Adrenal gland (tissue), 12 donors: ENCODE results near the gene THTPA. TPM values are rescaled to one million over a fixed set of nuclear protein-coding genes. Genes with fewer than 3 reads are reported as not detected.

Experiments used
- DNase-seq, 7 donors: peaks; one replicate each; pipeline ENCODE4 v3.0.0-alpha.2; 2019 to 2020
- H3K27ac ChIP-seq, 5 donors: fragments of 200-600 bp; sonication (generic) in 4 of 5; 1 replicate in 3 of 5; 2 replicates in 2 of 5; pipeline versions ENCODE4 v1.5.1 to v1.8.0; 2016 to 2020; ENCODE audit warnings: mild to moderate bottlenecking in 1 of 5
- H3K27me3 ChIP-seq: fragments of 200-600 bp; 2 replicates; pipeline ENCODE4 v1.8.0; 2021
- H3K36me3 ChIP-seq, 2 donors: fragments of 200-600 bp; replicated peaks in 1 of 2; 1 replicate in 1 of 2; 2 replicates in 1 of 2; pipeline versions ENCODE4 v1.5.1 to v1.8.0; 2018 to 2022
- H3K4me1 ChIP-seq, 2 donors: fragments of 200-600 bp; replicated peaks in 1 of 2; 1 replicate in 1 of 2; 2 replicates in 1 of 2; pipeline versions ENCODE4 v1.5.1 to v1.8.0; 2018 to 2021
- H3K4me3 ChIP-seq, 4 donors: fragments of 200-600 bp; sonication (generic) in 3 of 4; one replicate each; pipeline ENCODE4 v1.5.1; 2016 to 2018
- H3K9me3 ChIP-seq, 3 donors: fragments of 200-600 bp; sonication (generic) in 1 of 3; replicated peaks in 1 of 3; 1 replicate in 2 of 3; 2 replicates in 1 of 3; pipeline versions ENCODE4 v1.5.1 to v1.8.0; 2016 to 2021
- CTCF ChIP-seq, 6 experiments: fragments of 450-650 bp in 4 of 6; fragments of 200-600 bp in 2 of 6; sonication (generic) in 1 of 6; IDR thresholded peaks; 1 replicate in 5 of 6; 2 replicates in 1 of 6; pipeline versions ENCODE4 v1.5.1 to v1.8.0; 2016 to 2021; ENCODE audit warnings: antibody characterized with exemption in 6 of 6, mild to moderate bottlenecking in 2 of 6, moderate library complexity in 1 of 6
- POLR2A ChIP-seq, 2 donors: fragments of 450-650 bp; IDR thresholded peaks; one replicate each; pipeline ENCODE4 v1.6.1; 2017; ENCODE audit warnings: antibody characterized with exemption in 2 of 2, mild to moderate bottlenecking in 2 of 2, moderate library complexity in 1 of 2
- WGBS, 4 donors: extraction: QIAGEN DNeasy Blood & Tissue Kit in 2 of 4; methylation state at CpG; one replicate each; pipeline versions ENCODE4 v1.1.5 to v1.1.7; 2013 to 2017; 5-methylcytosine and 5-hydroxymethylcytosine counted together
- intact Hi-C, 2 donors: fragments of 100-400 bp; cut with DNase I; formaldehyde crosslinking; loops; one replicate each; pipeline versions ENCODE4 v1.14.1 to v1.15.0; 2022 to 2023
- polyA plus RNA-seq, 3 donors: library from polyadenylated mRNA; stranded (reverse); fragments of 200-250 nt in 2 of 3; fragments of 350-450 nt in 1 of 3; fragmentation: Illumina TruSeq in 1 of 3; extraction: RNeasy Lipid Tissue Mini Kit (QIAGEN cat#74804) in 1 of 3; gene quantifications; one replicate each; pipeline ENCODE4 v1.2.3, GENCODE V29; 2013 to 2014
- total RNA-seq, 9 donors: library from RNA; depleted of rRNA in 4 of 9; stranded (reverse); fragments of >200 nt in 4 of 9; fragments of 120-200 nt in 1 of 9; fragmentation: NEBNext Ultra II Directional in 1 of 9; extraction: Animal tissue kit (Norgen Biotek cat#: 25700) in 1 of 9; gene quantifications; one replicate each; pipeline versions ENCODE4 v1.1.0 to v1.2.4, GENCODE V29; 2013 to 2023
- donor health status: healthy with polysubstance abuse.
- donor health status: Bipolar disorder and iron deficiency.
- donor health status: DM: yes; HTN: yes; CAD: no.
- donor health status: DM: no; HTN: no; CAD: no.
- donor health status: DM: no; HTN: no; CAD: no.
- donor health status: DM: yes; HTN: yes; CAD: no.

Gene THTPA
- total and polyA plus RNA-seq, 12 donors = 11.2 to 41.7 (median 27.2) TPM

DNA sequence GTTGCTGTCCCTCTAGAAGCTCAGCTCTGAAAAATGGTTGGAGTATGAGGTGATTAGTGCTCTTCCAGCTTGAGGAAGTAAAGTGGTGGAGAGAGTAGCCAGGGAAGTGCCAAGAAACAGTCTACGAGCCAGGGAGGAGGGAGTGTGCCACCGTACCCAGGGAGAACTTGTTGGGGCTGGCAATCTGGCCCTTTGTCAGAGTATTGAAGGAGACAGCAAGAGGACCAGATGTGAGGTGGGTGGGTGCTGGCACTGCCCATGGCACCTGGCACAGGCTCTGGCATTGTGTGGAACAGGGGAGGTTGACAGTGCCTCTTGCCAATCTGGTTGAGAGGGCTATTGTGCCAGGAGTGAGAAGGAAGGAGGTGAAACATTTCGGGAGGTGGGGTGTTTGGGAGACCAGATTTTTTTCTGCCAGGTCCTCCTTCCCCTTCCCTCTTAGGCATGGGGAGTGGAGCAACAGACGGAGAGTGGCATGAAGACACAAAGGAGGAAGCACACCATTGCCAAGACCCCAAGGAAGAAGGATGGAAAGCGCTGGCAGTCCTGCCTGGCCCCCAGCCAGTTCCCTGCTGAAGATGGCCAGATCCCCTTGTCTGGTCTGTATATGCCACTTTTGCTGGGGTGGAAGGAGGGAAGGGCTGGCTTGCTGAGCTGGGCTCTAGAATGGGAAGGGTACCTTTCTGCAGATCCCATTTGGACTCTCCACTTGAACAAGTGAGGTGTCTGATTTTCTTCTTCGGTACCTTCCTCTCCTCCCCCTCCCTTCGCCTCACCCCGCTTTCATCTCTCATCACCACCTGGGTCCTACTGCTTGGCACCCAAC lies 42.0 kb upstream of the THTPA start:
- no peak for TF ChIP-seq POLR2A (IDR thresholded peaks at IDR 0.05)
- TF ChIP-seq CTCF (IDR thresholded peaks at IDR 0.05) = no peak
- Histone ChIP-seq H3K27me3 (no peaks in the 10 kb centered on the region), H3K27ac (no peak overlapping the region), H3K36me3 (no peaks in the 10 kb centered on the region), H3K4me1 (no peaks in the 10 kb centered on the region), H3K9me3 (no peaks in the 10 kb centered on the region), H3K4me3 (no peak overlapping the region)
- 79 to 90% (median 88%) methylated on average over 8 of the region's 8 CpGs for WGBS, 4 donors
- DNase-seq = no peak
- intact Hi-C loops = no loop called here

- Histone ChIP-seq H3K9me3 (no peaks in the 10 kb centered on the region), H3K36me3 (no peaks in the 10 kb centered on the region), H3K4me1 (no peaks in the 10 kb centered on the region), H3K27me3 (no peaks in the 10 kb centered on the region), H3K4me3 (no peak overlapping the region), H3K27ac (no peak overlapping the region)
- DNase-seq = no peak
- 71 to 91% (median 77%) methylated on average over 3 of the region's 3 CpGs for WGBS, 4 donors
- intact Hi-C loops = no loop called here
- TF ChIP-seq CTCF (IDR thresholded peaks at IDR 0.05) = no peak
- TF ChIP-seq POLR2A (IDR thresholded peaks at IDR 0.05) = no peak
Observed at GRCh38 chr14:23514644-23514957, 41.5 kb upstream of the THTPA start.

DNA sequence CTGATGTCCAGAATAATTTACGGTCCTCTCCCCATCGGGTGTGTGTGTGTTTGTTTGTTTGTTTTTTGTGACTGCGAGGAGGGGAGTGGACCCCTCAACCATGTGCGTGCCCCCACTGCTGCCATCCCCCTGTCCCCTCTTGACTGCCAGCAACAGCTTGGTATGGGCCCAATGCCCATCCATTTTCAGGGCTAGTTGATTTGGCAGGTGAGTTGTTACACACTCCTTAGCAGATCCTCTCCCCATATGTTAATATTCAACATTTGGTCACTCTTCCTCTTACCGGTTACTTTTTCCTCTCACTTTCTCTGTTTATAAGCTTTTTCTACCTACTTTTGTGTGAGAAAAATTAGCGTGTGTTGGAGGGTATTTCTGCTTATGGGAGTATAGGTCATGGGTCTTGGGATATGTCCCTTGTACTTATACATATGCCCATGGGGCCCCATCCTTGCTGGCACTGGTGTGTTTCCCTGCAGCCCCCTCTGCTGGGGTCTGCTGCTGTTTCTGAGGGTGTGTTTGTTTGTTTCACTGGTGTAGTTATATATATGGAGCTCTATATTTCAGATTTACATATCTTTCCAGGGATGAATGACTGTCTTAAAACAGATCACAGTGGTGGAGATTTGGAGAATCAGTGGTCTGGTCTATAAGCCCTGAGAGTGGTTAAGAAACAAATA lies 38.3 kb upstream of the THTPA start:
- no peaks in the 10 kb centered on the region for H3K9me3 ChIP-seq
- 75 to 78% (median 76%) methylated on average over 6 of the region's 6 CpGs for WGBS, 4 donors
- H3K4me3 ChIP-seq = no peak overlapping the region
- H3K36me3 ChIP-seq = no peaks in the 10 kb centered on the region
- no peaks in the 10 kb centered on the region for H3K27me3 ChIP-seq
- H3K4me1 ChIP-seq = no peaks in the 10 kb centered on the region
- TF ChIP-seq CTCF (IDR thresholded peaks at IDR 0.05) = no peak
- TF ChIP-seq POLR2A (IDR thresholded peaks at IDR 0.05) = no peak
- intact Hi-C loops = no loop called here
- no peak for DNase-seq
- H3K27ac ChIP-seq = no peak overlapping the region

- DNase-seq = no peak
- Histone ChIP-seq H3K9me3 (no peaks in the 10 kb centered on the region), H3K4me3 (no peak overlapping the region), H3K36me3 (no peaks in the 10 kb centered on the region), H3K27ac (no peak overlapping the region), H3K27me3 (no peaks in the 10 kb centered on the region), H3K4me1 (no peaks in the 10 kb centered on the region)
- 78 to 85% (median 83%) methylated on average over 4 of the region's 4 CpGs for WGBS, 4 donors
- intact Hi-C loops = no loop called here
- no peak for TF ChIP-seq POLR2A (IDR thresholded peaks at IDR 0.05)
- TF ChIP-seq CTCF (IDR thresholded peaks at IDR 0.05) = no peak
Observed at GRCh38 chr14:23518709-23519108, 37.4 kb upstream of the THTPA start.
